HG03280 (cell line): Measurements from ENCODE around the gene TBC1D2B.
"Not testable (repeated sequence)": the region's sequence is repeated elsewhere in the genome, so short reads cannot be mapped to it uniquely, and the experiment has no call there.

Experiments
- ATAC-seq: cut with Tn5 transposase; IDR thresholded peaks from one replicate; pipeline ENCODE4 v1.9.1; 2021; ENCODE audit warnings: mild to moderate bottlenecking, moderate library complexity; ENCODE audit not compliant: unreplicated experiment

The TBC1D2B gene

DNA sequence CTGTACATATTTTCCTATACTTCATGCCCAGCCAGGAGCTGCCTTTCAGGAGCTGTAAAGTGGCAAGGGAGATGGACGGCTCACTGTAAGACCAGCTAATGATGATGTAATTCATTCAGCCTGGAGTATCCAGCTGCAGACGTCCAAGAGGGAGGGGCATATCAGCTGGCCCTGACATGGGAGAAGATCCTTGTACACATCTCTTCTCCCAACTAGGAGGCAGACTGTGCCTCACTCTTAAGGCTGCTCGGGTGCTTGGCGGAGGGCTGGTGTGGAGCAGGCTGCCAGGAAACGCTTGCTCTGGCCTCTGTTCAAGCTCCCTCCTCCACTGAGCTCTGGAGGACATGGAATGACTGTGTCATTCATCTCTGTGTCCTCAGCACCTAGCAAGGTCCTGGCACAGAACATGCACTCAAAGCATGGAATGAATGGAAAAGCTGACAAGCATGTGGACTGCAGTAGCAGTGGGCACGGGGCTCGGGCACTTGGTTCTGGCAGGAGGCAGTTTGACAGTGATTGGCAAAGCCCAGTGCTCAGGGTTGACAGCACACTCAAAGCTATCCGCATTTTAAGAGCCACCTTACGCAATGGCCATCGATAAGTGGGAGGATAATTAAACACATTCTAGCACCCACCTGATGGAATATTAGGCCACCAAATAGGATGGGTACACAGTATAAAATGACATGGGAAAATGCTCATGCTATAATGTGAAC, 72.4 kb downstream of the TBC1D2B start:
- no peak for ATAC-seq

DNA sequence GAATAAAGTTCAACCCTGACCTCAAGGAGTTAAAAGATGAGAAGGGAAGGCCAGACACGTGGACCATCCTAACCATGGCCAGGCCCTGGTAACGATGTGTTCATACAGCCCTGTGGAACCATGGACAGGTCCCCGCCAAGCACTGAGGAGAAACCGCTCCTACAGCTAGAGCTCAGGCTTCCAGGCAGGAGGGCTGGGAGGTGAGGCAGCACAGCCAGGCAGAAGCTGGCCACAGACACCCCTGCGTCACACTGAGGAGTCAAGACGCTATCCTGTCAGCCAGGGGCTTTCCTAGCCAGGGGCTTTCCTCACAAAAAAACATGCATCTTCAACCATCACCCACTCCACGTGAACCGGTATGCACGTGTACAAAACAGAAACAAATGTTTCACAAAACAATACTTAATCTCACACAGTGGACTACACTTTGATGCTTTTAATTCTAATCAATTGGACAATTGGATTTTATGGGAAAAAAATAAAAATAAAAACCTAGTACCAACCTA, 73.2 kb downstream of the TBC1D2B start:
- no peak for ATAC-seq

DNA sequence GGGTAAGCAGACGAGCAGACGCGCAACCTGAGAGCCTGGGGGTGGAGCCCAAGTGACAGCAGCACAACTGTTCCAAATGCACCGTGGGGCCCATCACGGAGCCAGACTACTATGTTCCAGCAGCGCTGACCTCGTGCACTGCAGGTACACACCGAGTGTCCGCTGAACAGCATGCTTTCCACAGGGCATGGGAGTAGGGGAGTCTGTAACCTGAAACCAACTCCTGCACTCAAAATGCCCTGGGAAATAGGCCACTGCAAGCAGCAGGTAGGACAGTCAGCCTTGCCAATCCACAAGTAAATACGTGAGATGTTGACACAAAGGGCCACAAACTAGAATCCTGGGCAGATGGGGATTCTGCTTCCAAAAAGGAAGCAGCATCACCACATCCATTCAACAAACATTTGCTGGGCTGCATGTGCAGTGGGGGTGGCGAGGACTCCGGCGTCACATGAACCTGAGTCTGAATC, 73.9 kb downstream of the TBC1D2B start:
- ATAC-seq: no peak

DNA sequence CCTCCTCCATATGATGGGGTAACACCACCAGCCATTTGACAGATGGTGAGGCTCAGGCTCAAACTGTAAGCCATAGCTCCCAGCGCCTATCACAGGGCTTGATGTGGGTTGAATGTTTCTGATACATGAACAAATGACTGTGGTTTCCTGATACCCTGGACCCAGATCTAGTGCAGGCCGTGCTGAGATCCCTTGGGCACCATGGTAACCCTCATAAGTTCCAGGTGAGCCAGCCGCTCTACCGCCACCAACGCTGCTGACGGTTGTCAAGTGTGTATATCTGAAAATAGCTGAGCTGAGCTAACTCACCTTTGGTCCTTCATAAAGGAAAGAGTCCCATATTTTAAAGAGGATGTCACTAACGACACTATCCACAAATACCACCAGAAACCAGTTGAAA, 74.5 kb downstream of the TBC1D2B start:
- no peak for ATAC-seq

DNA sequence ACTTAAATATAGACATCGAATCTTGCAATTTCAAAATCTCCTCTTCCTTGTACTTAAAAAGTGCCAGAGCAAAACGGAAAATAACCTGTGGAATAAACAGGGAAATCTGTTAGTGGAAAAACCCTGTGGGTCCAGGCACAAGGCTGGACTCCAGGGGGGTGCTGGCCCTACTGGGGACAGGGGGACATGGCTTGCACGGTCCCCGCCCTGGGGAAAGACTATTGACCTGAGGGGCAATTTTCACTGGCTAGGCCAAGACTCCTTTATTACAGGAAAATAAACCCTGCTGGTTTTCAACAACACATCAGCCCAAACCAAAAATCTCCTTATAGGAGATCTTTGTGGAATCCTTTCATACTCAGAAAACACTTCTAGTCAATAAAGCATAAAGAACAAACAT, 75.9 kb downstream of the TBC1D2B start:
- no peak for ATAC-seq

DNA sequence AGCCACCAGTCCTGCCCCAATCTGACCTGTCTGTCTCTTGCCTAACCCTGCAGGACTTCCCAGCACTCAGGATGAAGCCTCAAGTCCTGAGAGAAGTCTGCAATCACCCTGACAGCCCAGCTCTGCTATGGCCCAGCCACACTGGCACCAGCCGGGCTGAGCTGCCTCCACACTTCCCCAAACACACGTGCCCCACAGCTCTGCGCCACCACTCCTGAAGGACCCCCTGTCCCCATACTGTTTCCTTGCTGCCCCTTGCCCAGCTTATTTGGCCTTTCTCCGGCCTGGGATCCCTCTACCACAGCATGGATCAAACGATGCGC, 76.6 kb downstream of the TBC1D2B start:
- no peak for ATAC-seq

DNA sequence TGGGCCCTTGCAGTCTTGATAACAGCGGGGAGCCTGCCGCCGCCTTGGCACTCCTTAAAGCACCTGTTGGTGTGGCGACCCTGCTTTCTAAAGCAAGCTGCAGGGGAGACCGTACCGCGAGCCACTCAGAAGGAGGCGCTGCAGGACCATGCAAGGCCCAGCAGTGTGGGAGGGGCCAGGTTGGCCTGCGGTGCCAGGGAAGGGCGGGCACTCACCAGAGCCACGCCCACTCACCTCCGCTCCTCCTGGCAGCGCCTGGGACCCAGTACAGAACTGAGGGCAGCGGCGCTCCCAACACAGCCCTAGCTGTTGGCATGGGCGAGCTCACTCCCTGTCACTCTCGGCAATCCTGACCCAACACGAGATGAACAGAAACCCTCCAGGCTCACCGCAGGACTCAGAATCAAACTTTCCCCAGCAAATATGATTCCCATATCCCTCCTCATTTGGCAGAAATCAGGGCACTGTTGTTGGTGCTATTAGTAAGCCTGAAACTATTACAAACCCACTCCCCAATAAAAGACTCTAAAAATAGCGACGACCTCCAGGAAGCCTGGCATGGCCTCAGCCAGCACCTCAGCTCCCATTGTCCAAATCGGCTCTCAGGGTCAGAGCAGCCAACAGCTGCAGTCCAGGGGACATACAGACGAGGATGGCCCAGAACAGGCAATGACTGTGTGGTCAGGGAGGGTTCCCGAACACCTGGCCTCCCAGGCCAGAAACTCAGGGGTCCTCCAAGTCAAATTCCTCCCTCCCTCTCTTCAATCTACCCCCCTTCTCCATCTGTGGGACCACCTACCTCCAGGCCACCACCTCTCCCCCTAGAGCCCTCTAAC, 77.2 kb downstream of the TBC1D2B start:
- ATAC-seq: peak; percentile 86

DNA sequence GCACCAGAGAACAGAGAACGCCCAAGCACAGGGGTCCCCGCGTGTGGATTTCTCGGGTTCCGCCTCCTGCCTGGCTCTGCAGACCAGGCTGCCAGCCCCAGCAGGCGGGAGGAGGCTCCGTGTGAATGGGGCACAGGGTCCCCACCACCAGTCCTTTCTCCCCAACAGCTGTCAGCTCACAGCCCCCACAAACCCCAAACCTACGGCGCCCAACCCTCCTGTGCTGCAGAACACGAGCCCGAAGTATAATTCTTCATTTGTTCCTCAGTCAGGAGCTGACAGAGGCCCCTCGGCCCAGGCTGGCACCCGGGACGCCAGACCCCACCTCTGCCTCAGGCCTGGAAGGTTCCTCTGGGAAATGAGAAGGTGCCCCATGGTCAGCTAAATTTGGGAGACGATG, 78.0 kb downstream of the TBC1D2B start:
- ATAC-seq: no peak

DNA sequence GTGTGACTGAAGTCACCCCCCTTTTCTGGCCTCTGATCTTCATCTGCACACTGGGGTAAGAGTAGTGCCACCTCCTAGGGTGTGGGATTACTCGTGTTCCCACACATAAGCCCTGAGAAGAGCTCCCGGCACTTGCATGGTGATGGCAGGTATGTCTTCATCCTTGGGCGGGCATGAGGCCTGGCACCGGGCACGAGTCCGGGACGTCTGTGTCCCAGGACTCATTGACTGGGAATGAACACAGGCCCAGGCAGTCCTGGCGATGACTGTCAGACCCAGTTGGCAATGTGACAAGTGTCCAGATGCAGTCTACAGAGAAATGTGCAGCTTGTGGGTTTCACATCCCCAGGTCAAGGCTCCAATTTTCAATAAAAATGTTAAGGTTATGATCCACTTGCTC, 78.9 kb downstream of the TBC1D2B start:
- no peak for ATAC-seq

DNA sequence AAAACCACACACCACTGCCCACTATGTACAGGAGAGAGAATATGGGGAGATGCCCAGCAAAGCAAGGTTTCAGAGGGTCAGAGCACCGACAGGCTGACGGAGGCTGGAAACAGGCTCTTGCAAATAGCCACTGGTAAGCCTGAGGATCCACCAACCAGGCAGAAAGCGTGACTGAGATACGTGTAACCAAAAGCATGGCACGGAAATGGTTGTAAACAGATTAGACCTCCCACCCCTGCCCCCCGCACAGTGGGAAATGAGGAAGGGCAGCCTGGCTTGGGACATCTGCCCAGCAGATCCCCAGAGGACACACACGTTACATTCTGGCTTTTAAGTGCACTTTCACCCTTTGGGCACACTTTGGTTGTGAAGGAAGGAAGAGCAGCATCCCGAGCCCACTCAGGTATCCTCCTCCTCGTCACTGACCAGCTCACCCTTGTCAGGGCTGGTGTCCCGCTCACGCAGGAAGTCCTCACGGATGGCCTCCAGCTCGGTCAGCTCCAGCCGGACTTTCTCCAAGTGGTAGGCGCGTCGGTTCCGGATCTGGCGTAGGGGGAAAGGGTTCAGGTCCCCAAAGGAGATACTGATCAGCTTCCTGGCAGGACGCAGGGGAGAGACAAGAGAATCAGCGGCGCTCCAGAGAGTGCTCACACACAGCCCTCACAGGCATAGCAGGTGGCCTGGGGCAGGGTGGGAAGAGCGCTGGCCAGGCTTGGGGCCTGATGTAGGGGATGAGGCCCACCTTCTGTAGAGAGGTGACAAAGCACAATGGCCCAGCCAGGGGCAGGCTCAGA, 79.6 kb downstream of the TBC1D2B start:
- not testable (repeated sequence) for ATAC-seq

DNA sequence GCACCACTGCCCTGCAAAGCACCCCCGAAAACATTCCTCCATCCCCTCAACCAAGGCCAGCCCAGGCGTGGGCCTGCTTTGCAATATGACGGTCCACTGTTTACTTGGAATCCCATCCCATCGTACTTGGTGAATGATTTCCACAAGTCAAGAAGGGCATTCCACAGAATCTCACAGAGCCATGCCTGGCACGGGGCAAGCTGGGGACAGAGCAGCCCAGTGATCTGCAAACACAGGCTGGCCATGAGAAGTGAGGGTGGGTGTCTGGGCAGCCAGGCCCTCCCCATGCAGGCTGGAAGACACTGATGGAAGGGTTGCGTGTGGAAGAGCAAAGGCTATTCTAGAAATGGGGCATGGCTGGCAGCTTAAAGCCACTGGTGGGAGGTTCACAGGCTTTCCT, 80.3 kb downstream of the TBC1D2B start:
- not testable (repeated sequence) for ATAC-seq

DNA sequence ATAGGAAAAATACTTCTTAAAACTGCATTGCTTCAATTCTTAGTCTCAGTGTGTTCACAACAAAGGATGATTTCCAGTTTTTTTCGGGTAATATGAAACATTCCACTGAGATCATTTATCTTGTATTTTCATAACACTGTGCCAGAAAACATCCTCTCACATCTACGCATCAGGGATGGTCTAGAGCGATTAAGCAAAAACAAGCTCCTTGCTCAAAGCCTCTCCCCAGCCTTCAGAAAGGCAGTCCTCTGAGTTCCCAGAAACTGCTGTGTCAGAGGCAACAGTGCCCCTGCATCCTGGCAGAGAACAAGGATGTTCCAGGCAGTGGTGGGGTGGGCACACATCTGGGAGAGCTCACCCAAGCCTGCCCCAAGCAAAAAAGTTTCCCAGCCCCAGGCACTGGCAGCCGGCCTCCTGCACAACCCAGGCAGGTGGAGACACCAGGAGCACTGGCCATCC, 80.8 kb downstream of the TBC1D2B start:
- not testable (repeated sequence) for ATAC-seq

DNA sequence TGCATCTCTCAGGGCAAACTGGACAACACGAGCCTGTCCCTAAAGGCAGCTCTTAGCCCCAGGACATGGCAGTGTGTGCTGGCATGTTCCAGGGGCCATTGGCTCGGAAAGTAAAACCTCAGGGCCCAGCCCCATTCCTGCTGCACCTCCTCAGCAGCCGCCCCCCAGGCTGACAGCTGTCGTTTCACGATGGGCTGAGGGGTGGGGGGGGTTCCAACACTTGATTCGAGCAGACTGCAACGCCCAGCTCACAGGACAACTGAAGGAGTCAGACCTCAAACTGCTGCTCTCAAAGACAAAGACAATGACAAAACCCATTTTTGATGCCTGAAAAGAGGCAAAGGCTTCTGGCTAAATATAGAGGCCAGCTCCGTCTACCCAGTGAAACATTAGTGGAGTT, 81.3 kb downstream of the TBC1D2B start:
- not testable (repeated sequence) for ATAC-seq

DNA sequence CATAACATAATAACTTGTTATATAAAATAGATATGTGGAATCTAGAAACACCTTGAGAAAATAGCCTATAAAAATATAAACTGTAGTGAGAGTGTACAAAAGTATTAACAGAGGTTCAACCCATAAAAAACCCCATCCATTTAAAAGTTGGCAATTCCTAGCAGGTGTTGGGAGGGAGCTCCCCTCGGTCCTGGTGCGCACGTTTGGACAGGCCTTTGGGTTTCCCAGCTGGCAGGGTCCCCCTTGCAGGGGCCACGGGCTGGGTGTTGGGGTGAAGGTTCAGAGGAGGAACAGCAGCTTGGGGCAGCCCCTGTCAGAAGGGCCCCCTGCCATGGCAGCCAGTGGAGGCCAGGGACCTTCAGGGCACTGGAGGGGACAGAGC, 82.0 kb downstream of the TBC1D2B start:
- ATAC-seq: not testable (repeated sequence)

DNA sequence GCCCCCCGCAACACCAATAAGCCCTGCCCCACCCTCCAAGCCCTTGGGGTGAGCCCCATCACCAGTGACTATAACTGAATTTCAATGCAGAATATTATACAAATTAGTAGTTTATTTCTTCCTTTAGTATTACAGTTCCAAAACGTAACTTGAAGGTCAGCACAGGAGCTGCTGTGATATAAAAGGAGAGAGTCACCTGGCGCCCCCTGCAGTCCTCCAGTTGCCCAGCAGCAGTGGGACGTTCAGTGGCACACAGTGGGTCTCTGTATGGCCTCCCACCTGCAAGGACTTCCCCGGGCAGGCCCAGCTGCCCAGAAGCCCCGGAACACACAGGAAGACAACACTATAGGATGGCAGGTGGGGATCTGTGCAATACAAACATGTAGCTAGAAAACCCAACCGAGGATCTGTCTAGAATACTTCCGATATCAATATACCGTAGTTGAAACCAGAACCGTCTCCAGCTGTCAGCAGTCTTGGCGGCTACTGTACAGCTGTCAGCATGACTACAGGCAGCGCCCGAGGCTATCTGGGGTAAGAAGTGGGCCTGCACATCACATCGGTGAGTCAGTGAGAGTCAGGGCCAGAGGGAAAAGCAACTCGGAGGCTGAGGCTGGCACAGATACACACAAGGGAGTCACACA, 82.5 kb downstream of the TBC1D2B start:
- not testable (repeated sequence) for ATAC-seq

DNA sequence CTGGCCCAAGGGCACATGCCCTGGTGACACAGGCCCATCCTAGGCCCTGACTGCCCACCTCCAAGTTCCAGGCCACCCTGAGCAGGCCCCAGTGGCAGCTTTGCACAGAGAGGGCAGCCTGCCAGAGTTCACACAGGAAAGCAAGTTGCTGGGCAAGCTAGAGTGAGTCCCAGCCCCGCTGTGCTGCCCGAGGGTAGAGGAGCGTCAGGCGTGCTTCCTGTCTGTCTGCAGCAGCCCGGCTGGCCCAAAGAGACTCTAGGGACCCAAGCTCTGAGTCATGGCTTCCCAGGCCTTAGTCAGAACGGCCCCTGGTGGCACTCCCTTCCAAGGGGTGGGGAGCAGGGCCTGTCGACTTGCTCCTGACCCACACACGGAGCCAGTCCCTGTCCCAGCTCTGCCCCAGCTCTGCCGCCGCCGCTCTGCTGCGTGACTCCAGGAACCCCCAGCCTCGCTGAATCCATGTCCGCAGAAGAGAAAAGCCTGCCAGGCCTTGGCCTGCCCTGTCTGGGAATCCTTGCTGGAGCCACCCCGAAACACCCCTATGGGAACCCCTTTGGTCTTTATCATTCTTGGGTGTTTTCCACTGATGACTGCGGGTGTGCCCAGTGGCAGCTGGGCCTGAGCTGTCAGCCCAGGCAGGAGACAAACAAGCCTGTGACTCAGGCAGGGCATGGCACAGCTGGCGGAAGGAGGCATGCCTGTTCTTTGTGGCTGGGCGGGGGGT, 83.4 kb downstream of the TBC1D2B start:
- ATAC-seq: peak; percentile 58

DNA sequence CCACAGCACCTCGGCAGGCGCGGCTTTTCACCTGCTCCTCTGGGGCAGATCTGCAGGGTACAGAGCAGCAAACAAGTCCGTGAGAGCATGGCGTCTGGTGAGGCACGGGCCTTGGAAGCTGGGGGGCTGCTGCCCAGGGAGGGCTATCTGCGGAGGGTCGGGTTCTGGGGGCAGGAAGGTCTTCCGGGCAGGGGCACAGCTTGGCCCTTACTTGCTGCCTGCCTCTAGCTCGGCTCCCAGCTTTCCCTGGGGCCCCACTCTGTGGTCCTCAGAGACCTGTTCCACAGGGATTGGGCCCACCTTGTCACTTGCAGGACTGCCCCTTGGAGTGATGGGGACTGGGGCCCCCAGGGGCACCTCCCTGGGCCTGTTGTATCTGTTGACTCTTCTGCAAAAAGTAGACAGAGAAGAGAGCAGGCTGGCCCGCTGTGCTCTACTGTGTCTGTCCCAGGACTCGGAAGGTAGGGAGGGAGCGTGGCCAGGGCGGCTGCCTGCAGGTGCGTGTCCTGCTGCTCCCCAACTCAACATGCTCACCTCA, 84.1 kb downstream of the TBC1D2B start:
- ATAC-seq: no peak

DNA sequence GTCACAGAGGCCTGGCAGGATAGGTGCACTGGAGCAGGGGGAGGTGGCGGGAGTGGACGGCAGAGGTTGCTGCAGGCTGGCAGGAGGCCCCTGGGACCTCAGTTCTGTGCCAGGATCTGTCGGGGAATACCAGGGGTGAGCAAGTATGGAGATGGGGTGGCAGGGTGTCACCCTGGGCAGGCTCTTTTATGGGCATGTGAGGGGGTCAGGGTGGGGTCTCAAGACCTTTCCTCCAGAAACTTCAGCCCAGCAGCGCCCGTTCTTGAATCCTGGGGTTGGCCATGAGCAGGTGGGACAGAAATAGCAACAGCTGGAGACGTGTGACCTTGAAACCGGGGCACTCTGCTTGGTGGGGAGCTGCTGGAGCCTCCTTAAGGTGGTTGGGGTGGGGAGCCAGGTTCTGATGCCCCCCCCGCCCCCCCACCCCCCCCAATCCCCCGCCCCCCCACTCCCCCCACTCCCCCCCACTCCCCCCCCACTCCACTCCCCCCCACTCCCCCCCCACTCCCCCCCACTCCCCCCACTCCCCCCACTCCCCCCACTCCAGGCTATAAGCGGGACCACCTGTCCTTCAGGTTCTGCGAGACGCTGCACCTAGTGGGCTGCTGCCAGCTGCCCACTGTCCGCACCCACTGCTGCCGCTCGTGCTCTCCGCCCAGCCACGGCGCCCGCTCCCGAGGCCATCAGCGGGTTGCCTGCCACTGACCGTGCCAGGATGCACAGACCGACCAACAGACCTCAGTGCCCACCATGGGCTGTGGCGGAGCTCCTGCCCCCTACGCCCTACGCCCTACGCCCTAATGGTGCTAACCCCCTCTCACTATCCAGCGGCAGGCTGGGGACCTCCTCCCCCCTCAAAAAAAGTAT, 84.9 kb downstream of the TBC1D2B start:
- no peak for ATAC-seq

DNA sequence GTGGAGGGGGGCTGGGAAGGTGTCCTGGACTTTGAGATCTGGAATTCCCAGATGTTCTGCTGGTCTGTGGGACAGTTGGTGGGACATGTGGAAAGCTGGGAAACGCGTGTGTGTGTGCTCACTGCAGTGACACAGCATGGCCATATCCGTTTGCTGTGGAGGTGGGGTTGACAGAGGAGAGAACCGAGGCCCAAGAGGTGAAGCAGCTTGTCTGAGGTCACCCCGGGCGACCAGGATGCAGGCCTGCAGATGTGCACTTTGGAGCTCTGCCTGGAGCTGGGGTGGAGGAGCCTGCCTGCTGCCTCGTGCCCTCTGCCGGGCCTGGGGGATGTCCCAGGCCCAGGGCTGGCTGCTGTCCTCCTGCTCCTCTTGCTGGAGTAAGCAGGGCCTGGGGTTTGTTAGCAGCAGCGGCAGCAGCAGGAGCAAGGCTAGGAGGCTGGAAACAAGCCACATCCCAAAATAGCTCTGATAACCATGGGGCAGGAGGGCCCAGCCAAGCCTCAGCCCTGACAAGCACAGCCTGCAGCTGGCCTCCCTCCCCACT, 85.8 kb downstream of the TBC1D2B start:
- ATAC-seq: not testable (repeated sequence)
